Measurements from ENCODE around the gene LARGE1. TPM values are rescaled to one million over a fixed set of nuclear protein-coding genes. Genes with fewer than 3 reads are reported as not detected.
A peak's percentile ranks its signal among the peaks of the same experiment; 100 is the strongest.

LARGE1 gene
- 7.8 and 8.6 TPM in 2 replicates for total RNA-seq (2014; rRNA removed)
- 4.3 TPM for polyA plus RNA-seq (2012)

GRCh38 chr22:33920197-33920540 is at the start of gene LARGE1:
Gene LARGE1, minus strand, starts transcription at chr22:33920476.
- DNase-seq (ENCODE audit: low read depth): no peak

- DNase-seq (ENCODE audit: low read depth): no peak
These were observed 48.8 kb upstream of the LARGE1 start for GRCh38 chr22:33969045-33969444.

- DNase-seq (ENCODE audit: low read depth): no peak
These were observed 43.8 kb upstream of the LARGE1 start for GRCh38 chr22:33964121-33964520.

- DNase-seq (ENCODE audit: low read depth): no peak
These were observed 42.1 kb upstream of the LARGE1 start for GRCh38 chr22:33962409-33962808.

- no peak for DNase-seq (ENCODE audit: low read depth)
These were observed 38.5 kb upstream of the LARGE1 start for GRCh38 chr22:33958741-33959140.

- no peak for DNase-seq (ENCODE audit: low read depth)
These were observed 36.8 kb upstream of the LARGE1 start for GRCh38 chr22:33957086-33957485.

GRCh38 chr22:33952776-33953175 is 32.5 kb upstream of the LARGE1 start:
- DNase-seq (ENCODE audit: low read depth): no peak

GRCh38 chr22:33940741-33941140 is 20.5 kb upstream of the LARGE1 start:
- DNase-seq (ENCODE audit: low read depth): no peak

- no peak for DNase-seq (ENCODE audit: low read depth)
These were observed 12.7 kb upstream of the LARGE1 start for GRCh38 chr22:33932997-33933396.

GRCh38 chr22:33931406-33931805 is 11.1 kb upstream of the LARGE1 start:
- DNase-seq (ENCODE audit: low read depth): no peak

- DNase-seq (ENCODE audit: low read depth): no peak
These were observed 7.5 kb upstream of the LARGE1 start for GRCh38 chr22:33927752-33928151.

GRCh38 chr22:33925194-33925593 is 4.9 kb upstream of the LARGE1 start:
- DNase-seq (ENCODE audit: low read depth): no peak

GRCh38 chr22:33923660-33924246 is 3.5 kb upstream of the LARGE1 start:
- DNase-seq (ENCODE audit: low read depth): peak; percentile 64

- no peak for DNase-seq (ENCODE audit: low read depth)
These were observed 2.8 kb upstream of the LARGE1 start for GRCh38 chr22:33923033-33923432.

- DNase-seq (ENCODE audit: low read depth): no peak
These were observed 2.0 kb upstream of the LARGE1 start for GRCh38 chr22:33922349-33922681.

GRCh38 chr22:33921525-33922348 is 1.5 kb upstream of the LARGE1 start:
- peak; percentile 37 for DNase-seq (ENCODE audit: low read depth)

- peak; percentile 92 for DNase-seq (ENCODE audit: low read depth)
These were observed 750 bp upstream of the LARGE1 start for GRCh38 chr22:33920927-33921524.

GRCh38 chr22:33919391-33920196 is 682 bp downstream of the LARGE1 start:
- no peak for DNase-seq (ENCODE audit: low read depth)

- DNase-seq (ENCODE audit: low read depth): no peak
These were observed 1.5 kb downstream of the LARGE1 start for GRCh38 chr22:33918676-33919365.

- DNase-seq (ENCODE audit: low read depth): peak; percentile 32
These were observed 2.4 kb downstream of the LARGE1 start for GRCh38 chr22:33917744-33918406.

GRCh38 chr22:33914699-33915098 is 5.6 kb downstream of the LARGE1 start:
- no peak for DNase-seq (ENCODE audit: low read depth)

All from LHCN-M2 (cell line).